Dermis microvascular lymphatic vessel endothelial cell (primary cell): ENCODE measurements around the gene NISCH. TPM values are rescaled to one million over a fixed set of nuclear protein-coding genes. Genes with fewer than 3 reads are reported as not detected.

Source experiments
- DNase-seq, 2 donors: peaks; one replicate each; pipeline versions ENCODE4 v3.0.0 to v3.0.0-alpha.2; 2010; ENCODE audit warnings: low read depth in 2 of 2
- total RNA-seq: library from RNA; depleted of rRNA; stranded (reverse); fragments of >200 nt; gene quantifications from 2 replicates; pipeline ENCODE4 v1.2.1, GENCODE V29; 2014

The NISCH gene
- total RNA-seq, 1 donor from 2014 or later: 27.7 TPM

DNA sequence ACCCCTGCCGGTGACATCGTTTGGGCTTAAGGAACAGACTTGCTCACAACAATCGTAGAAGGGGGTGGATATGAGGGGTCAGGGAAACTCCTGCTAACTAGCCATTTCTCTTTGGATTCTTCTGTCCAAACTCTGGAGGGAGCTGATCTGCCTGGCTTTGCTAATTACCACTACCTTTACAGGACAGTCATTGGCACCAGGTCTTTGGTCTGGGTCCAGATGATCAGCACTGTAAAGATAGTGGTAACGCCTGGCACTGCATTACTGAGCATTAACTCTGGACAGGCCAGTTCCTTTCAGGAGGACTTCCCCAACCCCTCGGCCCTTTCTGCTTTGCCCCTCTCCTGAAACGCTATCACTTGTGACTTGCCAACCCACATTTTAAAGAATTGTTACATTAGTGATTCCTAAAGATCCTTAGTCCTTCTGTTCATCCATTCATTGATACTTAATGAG, 81.8 kb downstream of the NISCH start:
- no peak for DNase-seq

- DNase-seq: no peak
Observed at GRCh38 chr3:52537726-52538421, 82.5 kb downstream of the NISCH start.

DNA sequence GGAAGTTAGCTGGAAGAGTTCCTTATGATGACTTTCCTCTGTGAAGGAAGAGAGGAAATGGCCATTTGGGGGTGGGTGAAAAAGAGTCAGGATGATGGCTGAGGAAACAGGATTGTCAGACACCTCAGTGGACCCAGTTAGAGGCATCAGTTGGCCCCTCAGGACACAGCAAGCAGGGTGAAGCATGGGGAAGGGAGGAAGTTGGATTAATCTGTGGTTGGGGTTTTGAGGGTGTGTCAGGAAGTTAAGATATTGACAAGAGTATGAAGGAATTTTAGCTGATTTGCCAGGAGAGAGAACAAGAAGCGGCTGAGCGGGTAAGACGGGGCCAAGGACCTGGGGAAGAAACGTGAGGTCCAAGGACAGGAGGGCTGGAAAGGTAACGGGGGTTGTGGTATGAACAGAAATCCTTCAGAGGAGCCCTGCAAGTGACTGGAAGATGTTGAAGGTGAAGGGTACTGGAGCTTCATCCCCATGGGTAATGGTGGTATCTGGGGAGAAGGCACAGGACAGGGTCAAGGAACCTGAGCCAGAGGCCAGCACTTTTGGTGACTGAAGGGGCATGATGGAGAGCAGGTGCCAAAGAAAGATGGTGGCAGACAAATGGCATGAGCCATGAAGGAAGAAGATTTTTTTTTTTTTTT, 83.7 kb downstream of the NISCH start:
- DNase-seq: no peak

DNA sequence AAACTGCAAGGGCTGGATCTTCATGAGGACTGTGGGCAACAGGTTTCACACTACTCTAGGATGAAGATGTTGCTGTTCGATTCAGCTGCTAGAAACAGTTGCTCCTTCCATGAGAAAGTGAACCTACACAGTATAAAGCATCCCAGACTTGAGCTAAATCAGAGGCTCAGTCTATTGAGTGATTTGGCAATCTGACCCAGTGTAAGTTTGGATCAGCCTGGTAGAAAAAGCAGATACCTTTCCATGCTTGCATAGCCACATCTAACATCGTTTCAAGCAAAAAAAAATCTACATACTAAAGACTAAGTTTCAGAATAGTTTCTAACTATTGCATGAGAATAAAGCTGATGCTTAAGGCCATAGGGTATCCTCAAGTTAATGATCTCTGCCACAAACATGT, 85.6 kb downstream of the NISCH start:
- DNase-seq: no peak

Other genes with a start within 250 kb of the NISCH start
- gene TLR9, start 230.0 kb upstream of the NISCH start, total RNA-seq: not detected in 2 replicates
- gene TWF2, start 216.4 kb upstream of the NISCH start, total RNA-seq: 128 and 132 TPM in 2 replicates
- 11.2 and 13.7 TPM in 2 replicates for gene PPM1M, start 209.8 kb upstream of the NISCH start, total RNA-seq
- gene WDR82, start 177.0 kb upstream of the NISCH start, total RNA-seq: 75.5 and 93.7 TPM in 2 replicates
- gene GLYCTK, start 167.8 kb upstream of the NISCH start, total RNA-seq: 22.2 and 27.7 TPM in 2 replicates
- gene DNAH1, start 139.3 kb upstream of the NISCH start, total RNA-seq: 1.0 and 2.8 TPM in 2 replicates
- 76.9 and 96.7 TPM in 2 replicates for gene BAP1, start 45.6 kb upstream of the NISCH start, total RNA-seq
- 3.0 TPM in 2 replicates for gene PHF7, start 44.9 kb upstream of the NISCH start, total RNA-seq
- gene SEMA3G, start 10.5 kb upstream of the NISCH start, total RNA-seq: 23.0 and 35.9 TPM in 2 replicates
- gene TNNC1, start 1.6 kb upstream of the NISCH start, total RNA-seq: 0.13 TPM in 1 of 2 replicates, not detected in the other
- gene STAB1, start 39.7 kb downstream of the NISCH start, total RNA-seq: 117 and 330 TPM in 2 replicates
- gene NT5DC2, start 78.3 kb downstream of the NISCH start, total RNA-seq: 24.4 and 52.5 TPM in 2 replicates
- 4.8 and 5.8 TPM in 2 replicates for gene UQCC5, start 81.0 kb downstream of the NISCH start, total RNA-seq
- gene PBRM1, start 230.3 kb downstream of the NISCH start, total RNA-seq: 51.9 and 61.6 TPM in 2 replicates
- gene GNL3, start 230.4 kb downstream of the NISCH start, total RNA-seq: 53.1 and 71.6 TPM in 2 replicates